ENCODE results near the gene SEC16A.

Gene SEC16A

DNA sequence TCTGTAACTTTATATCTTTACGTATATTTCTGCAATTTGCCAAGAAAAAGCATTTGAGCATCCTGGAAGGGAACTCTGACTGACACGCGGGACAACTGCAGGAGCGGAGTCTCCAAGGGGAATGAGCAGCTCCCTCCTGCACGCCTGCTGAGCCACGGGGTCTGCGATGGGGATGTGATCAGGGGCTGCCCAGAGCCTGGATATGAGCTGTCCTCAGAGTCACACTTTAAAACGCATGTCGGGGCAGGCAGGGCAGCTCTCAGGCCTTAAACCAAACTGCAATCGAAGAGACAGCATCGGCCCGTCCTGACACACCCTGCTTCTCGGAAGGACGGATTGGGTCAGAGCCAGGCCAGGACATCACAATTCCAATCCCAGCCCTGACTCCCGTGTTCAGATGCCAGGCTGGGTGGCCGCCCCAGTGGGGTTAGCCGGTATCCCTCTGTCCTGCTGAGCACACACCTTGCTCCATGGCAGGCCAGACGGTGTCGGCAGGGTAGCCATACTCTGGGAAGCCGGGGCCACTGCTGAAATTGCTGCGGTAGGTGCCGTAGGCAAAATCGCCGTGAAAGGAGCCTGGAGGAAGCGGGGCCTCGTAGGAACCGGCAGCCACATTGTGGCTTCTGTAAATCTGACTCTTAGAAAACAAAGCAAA is 17.2 kb downstream of the SEC16A start:
- no peak for DNase-seq (ENCODE audit: extremely low spot score)
- ChIA-PET POLR2A (no interaction called here), CTCF (no interaction called here)
- TF ChIP-seq TARDBP (IDR thresholded peaks at IDR 0.05) = no peak
- TF ChIP-seq LEF1 (IDR thresholded peaks at IDR 0.05; ENCODE audit: borderline replicate concordance) = no peak
- no peak for TF ChIP-seq FOXM1 (IDR thresholded peaks at IDR 0.05; ENCODE audit: borderline replicate concordance)
- TF ChIP-seq ELF4 (IDR thresholded peaks at IDR 0.05) = no peak
- TF ChIP-seq L3MBTL2 (conservative IDR thresholded peaks at IDR 0.05) = no peak
- no peak for TF ChIP-seq FOXK2 (IDR thresholded peaks at IDR 0.05)
- TF ChIP-seq, protein P1, sequence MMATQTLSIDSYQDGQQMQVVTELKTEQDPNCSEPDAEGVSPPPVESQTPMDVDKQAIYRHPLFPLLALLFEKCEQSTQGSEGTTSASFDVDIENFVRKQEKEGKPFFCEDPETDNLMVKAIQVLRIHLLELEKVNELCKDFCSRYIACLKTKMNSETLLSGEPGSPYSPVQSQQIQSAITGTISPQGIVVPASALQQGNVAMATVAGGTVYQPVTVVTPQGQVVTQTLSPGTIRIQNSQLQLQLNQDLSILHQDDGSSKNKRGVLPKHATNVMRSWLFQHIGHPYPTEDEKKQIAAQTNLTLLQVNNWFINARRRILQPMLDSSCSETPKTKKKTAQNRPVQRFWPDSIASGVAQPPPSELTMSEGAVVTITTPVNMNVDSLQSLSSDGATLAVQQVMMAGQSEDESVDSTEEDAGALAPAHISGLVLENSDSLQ (IDR thresholded peaks at IDR 0.05) = no peak
- no peak for TF ChIP-seq ZNF384 (IDR thresholded peaks at IDR 0.05)
- TF ChIP-seq BHLHE40 (IDR thresholded peaks at IDR 0.05; ENCODE audit: borderline replicate concordance) = no peak
- no peak for TF ChIP-seq ARNT (IDR thresholded peaks at IDR 0.05)
- TF ChIP-seq HDGF (IDR thresholded peaks at IDR 0.05; ENCODE audit: borderline replicate concordance) = no peak
- TF ChIP-seq SP1 (IDR thresholded peaks at IDR 0.05) = no peak
- no peak for TF ChIP-seq CTBP1 (IDR thresholded peaks at IDR 0.05; ENCODE audit: borderline replicate concordance)

DNA sequence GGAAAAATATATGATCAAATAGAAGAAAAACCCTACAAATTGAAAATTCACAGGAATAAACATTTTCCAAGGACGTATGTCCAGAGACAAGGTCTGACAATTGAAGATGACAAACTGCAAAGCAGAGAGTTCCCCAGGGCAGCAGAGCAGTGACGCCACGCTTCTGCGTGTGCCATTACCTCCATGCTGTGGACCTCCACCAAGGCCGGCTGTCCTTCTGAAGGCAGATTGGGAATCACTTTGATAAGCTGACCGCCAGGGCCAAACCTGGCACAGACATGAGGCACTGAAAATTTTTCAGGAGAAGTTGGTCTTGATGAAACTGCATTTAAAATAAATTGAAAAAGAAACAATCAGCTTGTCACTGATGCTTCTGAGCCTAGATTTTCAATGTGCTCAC is 18.6 kb downstream of the SEC16A start:
- TF ChIP-seq L3MBTL2 (conservative IDR thresholded peaks at IDR 0.05) (no peak), HDGF (IDR thresholded peaks at IDR 0.05; ENCODE audit: borderline replicate concordance) (no peak), ELF4 (IDR thresholded peaks at IDR 0.05) (no peak), LEF1 (IDR thresholded peaks at IDR 0.05; ENCODE audit: borderline replicate concordance) (no peak), SUZ12 (IDR thresholded peaks at IDR 0.05) (no peak), NFRKB (IDR thresholded peaks at IDR 0.05) (no peak), ZNF384 (IDR thresholded peaks at IDR 0.05) (no peak), FOXA1 (IDR thresholded peaks at IDR 0.05) (no peak), FOXM1 (IDR thresholded peaks at IDR 0.05; ENCODE audit: borderline replicate concordance) (no peak), ARNT (IDR thresholded peaks at IDR 0.05) (no peak)
- TF ChIP-seq, protein P1 (IDR thresholded peaks at IDR 0.05) = no peak
- CTCF ChIA-PET = no interaction called here
- no peak for DNase-seq (ENCODE audit: extremely low spot score)
- POLR2A ChIA-PET = no interaction called here

DNA sequence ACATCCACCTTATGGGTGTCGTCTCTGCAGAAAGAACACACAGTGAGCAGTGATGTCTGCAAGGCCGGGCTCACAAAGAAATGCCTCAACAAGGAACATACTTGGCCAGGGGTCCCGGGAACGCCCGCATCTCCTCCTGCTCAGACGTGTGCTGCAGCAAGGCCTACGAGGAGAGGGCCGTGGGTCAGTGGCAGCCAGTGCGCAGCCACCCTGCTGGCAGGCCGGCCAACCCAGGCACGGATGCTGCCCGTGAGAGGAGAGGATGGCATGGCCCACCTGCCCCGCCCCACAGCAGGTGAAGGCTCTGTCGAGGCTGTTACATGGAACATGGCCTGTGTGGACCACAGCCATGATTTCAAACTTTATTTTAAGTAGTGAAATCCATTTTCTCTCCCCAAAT is 19.3 kb downstream of the SEC16A start:
- DNase-seq (ENCODE audit: extremely low spot score) = no peak
- ChIA-PET CTCF (no interaction called here), POLR2A (no interaction called here)
- TF ChIP-seq SUZ12 (IDR thresholded peaks at IDR 0.05) (no peak), SP1 (IDR thresholded peaks at IDR 0.05) (no peak), FOXA1 (IDR thresholded peaks at IDR 0.05) (no peak), ZNF384 (IDR thresholded peaks at IDR 0.05) (no peak), FOXM1 (IDR thresholded peaks at IDR 0.05; ENCODE audit: borderline replicate concordance) (no peak), NFRKB (IDR thresholded peaks at IDR 0.05) (no peak), CTBP1 (IDR thresholded peaks at IDR 0.05; ENCODE audit: borderline replicate concordance) (no peak), TARDBP (IDR thresholded peaks at IDR 0.05) (no peak), ARNT (IDR thresholded peaks at IDR 0.05) (no peak), L3MBTL2 (conservative IDR thresholded peaks at IDR 0.05) (no peak), FOXK2 (IDR thresholded peaks at IDR 0.05) (no peak), LEF1 (IDR thresholded peaks at IDR 0.05; ENCODE audit: borderline replicate concordance) (no peak), HDGF (IDR thresholded peaks at IDR 0.05; ENCODE audit: borderline replicate concordance) (no peak), ELF4 (IDR thresholded peaks at IDR 0.05) (no peak), BHLHE40 (IDR thresholded peaks at IDR 0.05; ENCODE audit: borderline replicate concordance) (no peak)
- TF ChIP-seq, protein P1 (IDR thresholded peaks at IDR 0.05) = no peak

DNA sequence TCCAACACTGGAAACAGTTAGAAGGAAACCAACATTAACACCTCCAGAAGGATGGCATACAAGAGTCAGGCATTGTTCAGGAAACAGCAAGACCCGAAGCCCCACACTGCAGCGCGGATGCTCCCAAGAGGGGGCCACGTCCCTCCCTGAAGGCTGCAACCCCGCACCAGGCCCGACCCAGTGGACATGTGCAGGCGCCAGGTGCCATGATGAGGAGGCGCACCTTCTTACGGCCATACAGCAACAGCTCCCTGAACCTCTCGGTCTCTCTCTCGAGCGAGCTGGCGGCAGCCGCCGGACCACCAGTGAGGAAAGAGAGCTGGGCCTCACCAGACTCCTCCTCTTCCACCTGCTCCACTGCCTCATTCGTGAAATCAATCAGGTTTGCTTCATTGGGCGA is 20.2 kb downstream of the SEC16A start:
- DNase-seq (ENCODE audit: extremely low spot score) = no peak
- ChIA-PET POLR2A (no interaction called here), CTCF (no interaction called here)
- no peak for TF ChIP-seq LEF1 (IDR thresholded peaks at IDR 0.05; ENCODE audit: borderline replicate concordance)
- TF ChIP-seq CTBP1 (IDR thresholded peaks at IDR 0.05; ENCODE audit: borderline replicate concordance) = no peak
- no peak for TF ChIP-seq FOXM1 (IDR thresholded peaks at IDR 0.05; ENCODE audit: borderline replicate concordance)
- no peak for TF ChIP-seq TARDBP (IDR thresholded peaks at IDR 0.05)
- no peak for TF ChIP-seq NFRKB (IDR thresholded peaks at IDR 0.05)
- TF ChIP-seq HDGF (IDR thresholded peaks at IDR 0.05; ENCODE audit: borderline replicate concordance) = no peak
- TF ChIP-seq ARNT (IDR thresholded peaks at IDR 0.05) = no peak
- no peak for TF ChIP-seq SP1 (IDR thresholded peaks at IDR 0.05)
- no peak for TF ChIP-seq L3MBTL2 (conservative IDR thresholded peaks at IDR 0.05)
- TF ChIP-seq BHLHE40 (IDR thresholded peaks at IDR 0.05; ENCODE audit: borderline replicate concordance) = no peak

DNA sequence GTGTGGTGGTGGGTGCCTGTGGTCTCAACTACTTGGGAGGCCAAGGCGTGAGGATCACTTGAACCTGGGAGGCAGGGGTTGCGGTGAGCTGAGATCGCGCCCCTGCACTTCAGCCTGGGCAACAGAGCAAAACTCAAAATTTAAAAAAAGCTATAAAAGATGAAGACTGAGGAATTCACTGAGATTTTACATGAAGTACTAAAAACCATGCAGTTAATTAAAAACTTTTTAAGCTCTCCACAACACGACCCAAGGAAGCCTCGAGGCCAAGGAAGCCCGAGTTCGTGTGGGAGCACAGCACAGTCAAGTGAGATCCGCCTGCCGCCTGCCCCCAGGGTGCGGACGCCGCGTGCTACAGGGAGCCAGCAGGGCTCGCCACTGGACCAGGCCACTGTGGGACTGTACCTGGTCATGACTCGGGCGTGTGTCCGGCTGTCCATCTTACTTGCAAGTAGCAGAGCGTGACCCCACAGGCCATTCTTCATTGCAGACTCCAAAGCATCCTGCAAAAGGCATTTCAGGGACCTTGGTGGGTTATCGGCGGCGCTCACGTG is 22.0 kb downstream of the SEC16A start:
- POLR2A ChIA-PET = no interaction called here
- DNase-seq (ENCODE audit: extremely low spot score) = no peak
- no peak for TF ChIP-seq TARDBP (IDR thresholded peaks at IDR 0.05)
- TF ChIP-seq FOXK2 (IDR thresholded peaks at IDR 0.05) = no peak
- no peak for TF ChIP-seq NFRKB (IDR thresholded peaks at IDR 0.05)
- TF ChIP-seq FOXA1 (IDR thresholded peaks at IDR 0.05) = no peak
- no peak for TF ChIP-seq FOXM1 (IDR thresholded peaks at IDR 0.05; ENCODE audit: borderline replicate concordance)
- no peak for TF ChIP-seq SUZ12 (IDR thresholded peaks at IDR 0.05)
- TF ChIP-seq ELF4 (IDR thresholded peaks at IDR 0.05) = no peak
- TF ChIP-seq ARNT (IDR thresholded peaks at IDR 0.05) = no peak
- no peak for TF ChIP-seq BHLHE40 (IDR thresholded peaks at IDR 0.05; ENCODE audit: borderline replicate concordance)
- TF ChIP-seq ZNF384 (IDR thresholded peaks at IDR 0.05) = no peak
- TF ChIP-seq L3MBTL2 (conservative IDR thresholded peaks at IDR 0.05) = no peak
- TF ChIP-seq HDGF (IDR thresholded peaks at IDR 0.05; ENCODE audit: borderline replicate concordance) = no peak
- no peak for TF ChIP-seq LEF1 (IDR thresholded peaks at IDR 0.05; ENCODE audit: borderline replicate concordance)
- no peak for TF ChIP-seq CTBP1 (IDR thresholded peaks at IDR 0.05; ENCODE audit: borderline replicate concordance)
- CTCF ChIA-PET = no interaction called here

All from HEK293T (cell line).